IPS-NIHi7 (cell line): ENCODE results near the gene FOXD2.

Experiments used
- DNase-seq: peaks from one replicate; pipeline ENCODE4 v3.0.0; 2012; ENCODE audit warnings: mixed read lengths; ENCODE audit errors: extremely low spot score

FOXD2 gene

DNA sequence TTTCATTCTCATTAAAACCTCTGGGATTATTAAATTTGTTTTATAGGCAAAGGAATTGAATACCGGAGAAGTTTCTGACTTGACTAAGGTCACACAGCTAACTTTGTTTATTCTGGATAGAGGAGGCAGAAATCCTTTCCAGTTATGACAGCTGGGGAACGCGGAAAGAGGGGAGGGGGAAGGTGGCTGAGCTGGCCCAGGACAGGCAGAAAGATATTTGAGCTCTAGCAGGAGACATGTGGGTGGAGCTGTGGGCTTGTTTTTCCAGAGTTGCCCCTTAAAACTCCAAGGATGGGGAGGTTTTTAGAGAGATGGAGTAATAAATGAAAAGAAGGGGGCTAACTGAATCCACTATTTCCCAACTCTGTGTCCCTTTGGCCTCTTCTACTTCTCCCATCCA lies 27.8 kb downstream of the FOXD2 start:
- DNase-seq, result no peak

DNA sequence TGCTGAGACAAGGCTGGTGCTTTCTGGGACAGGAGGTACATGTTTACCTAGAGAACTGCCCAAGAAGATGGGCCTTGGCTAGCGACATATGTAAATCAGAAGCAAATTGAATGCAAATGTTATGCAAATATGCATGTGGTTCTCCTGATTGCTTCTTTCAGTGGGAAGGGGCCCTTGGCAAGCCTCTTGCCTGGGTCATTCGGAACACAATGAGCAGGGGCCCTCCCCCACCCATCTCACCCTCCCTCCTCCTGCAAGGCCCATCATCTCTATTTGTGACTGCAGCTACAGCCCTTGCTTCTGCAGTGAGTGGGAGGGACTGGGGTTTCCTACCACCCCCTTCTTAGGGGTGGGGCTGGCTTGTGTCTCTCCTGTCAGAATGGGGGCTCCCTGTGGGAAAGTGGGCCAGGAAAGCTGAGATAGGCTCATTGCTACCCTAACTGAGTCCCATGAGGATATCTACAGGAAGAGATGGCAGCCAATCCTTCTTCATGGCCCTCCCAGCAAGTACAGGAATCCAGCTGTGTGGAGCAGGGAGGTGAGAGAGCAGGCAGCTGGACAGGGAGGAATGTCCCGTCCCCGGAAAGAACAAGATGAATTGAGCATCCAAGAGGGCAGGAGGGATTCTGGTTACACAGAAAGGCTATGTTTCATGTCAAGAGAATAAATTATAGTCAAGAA lies 31.0 kb downstream of the FOXD2 start:
- no peak for DNase-seq

DNA sequence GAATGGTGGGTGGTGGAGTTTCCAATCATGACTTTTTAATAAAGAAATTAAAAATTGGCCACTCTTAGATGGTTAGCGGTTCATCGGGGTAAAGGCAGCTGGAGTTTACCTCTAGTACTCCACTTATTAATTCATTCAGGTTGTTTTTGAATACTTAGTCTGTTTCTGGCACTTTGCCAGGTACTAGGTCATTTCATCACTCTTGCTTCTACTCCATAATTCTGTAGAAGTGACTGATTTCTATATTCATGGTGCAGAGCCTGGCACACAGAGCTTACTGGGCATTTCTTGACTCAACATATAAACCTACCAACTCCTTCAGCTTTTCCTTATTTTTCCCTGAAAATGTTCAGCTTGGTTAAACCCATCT lies 31.5 kb downstream of the FOXD2 start:
- DNase-seq, result no peak

DNA sequence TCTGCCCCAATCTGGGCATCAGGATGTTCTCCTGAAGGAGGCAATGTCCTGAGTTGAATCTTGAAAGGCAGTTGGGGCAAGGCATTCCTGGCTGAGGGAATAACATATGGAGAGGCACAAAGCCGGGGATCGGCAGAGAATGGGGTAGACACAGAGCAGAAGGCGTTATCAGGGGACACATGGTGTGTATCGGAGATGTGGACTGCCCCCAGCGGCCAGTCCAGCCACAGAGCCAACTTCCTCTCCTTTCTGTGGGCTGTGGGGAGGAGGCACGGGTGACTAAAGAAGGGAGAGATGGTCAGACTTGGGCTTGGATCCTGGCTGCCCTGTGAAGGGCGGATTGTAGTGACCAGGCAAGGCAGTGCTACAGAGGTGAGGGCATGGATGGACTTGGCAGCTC lies 32.1 kb downstream of the FOXD2 start:
- no peak for DNase-seq

DNA sequence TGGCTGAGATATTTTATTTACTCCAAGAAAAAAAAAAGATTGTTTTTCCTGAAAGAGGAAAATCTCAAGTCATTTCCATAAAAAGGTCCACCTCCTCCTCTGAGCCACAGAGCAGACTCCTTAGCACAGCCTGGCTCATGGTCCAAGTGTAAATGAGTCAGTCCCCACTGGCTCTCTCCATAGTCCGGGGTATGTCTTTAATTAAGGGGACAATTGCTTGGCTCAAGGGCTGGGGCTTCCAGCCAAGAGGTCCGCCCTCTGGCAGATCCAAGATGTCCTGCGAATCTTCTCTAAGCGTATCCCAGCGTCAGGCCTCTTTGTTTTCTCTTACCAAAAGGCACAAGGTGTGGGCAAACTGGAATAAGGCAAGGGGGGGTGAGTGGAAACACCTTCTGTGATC lies 33.3 kb downstream of the FOXD2 start:
- no peak for DNase-seq

DNA sequence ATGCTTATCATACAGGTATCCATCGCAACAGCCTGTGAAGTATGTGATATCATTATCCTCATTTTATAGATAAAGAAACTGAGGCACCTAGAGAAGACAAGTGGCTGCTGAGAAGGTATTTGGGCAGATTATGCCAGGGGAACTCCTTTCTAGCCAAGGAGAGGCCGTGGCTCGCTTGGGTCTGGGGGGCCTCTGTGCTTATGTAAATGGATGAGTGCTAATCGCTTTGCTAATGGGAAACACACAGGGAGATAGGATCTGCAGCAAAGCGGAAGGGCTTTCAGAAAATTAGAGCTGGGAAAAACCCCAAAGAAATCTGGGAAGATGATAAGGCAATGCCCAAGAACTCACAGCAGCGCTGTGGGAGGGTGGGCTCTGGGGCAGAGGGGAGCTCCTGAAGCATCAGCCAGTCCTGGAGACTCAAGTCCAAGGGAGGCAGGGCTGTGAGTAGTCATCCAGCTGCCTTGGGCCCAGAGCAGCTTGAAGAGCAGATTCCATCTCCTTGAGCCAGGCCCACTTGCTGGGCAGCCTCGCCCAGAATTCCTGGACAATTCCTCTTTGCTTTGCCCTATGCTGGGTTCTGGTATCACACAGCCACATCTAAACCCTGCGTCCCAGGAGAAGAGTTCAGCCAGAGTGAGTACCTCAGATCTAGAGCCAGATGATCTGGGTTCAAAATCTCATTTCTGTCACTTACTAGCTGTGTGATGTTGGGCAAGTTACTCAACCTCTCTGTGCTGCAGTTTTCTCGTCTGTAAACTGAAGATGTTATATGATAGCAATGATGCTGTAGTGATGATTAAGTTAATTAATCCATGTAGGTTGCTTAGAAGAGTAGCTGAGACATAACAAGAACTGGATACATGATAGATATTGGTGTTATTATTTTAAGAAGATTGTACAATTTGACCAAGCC lies 36.7 kb downstream of the FOXD2 start:
- DNase-seq, result no peak

DNA sequence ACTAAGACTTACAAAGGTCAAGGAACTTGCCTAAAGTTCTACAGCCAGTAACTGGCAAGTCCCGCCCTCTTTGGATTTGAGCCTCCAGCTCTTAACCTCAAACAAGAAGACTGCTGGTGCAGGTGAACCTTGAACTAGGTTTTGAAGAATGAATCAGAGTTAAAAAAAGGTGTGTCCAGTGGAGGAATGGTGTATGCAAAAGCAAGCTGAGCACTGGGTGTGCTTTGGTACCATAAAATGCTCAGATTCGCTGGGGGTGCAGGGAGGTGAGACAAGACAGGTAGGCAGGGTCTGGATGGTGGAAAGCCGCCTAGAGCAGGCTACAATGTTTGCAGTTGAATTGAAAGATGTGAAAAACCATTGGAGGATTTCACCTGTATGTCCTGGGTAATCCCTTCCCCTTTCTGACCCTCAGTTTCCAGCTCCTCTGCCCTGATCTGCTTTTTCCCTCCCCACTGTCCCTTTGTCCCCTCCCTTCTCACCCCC lies 39.8 kb downstream of the FOXD2 start:
- DNase-seq, result no peak

DNA sequence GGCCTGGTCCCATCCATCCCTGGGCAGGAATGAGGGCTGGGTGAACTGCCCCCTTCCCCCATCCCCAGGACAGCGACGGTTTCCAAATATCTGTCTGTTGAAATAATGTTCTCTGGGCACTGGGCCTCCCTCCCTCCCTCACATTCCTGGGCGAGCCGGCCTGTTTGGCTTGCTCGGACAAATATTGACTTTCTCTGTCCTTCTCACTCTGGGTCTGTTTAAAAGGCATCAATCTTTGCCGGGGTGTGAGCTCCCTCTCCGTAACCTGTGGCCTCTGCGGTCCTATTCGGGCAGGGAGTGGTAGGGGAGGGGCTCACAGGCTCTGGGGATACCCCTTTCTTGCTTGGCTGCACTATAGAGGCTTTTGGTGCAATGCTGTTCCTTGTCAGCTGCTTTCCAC lies 40.2 kb downstream of the FOXD2 start:
- no peak for DNase-seq

DNA sequence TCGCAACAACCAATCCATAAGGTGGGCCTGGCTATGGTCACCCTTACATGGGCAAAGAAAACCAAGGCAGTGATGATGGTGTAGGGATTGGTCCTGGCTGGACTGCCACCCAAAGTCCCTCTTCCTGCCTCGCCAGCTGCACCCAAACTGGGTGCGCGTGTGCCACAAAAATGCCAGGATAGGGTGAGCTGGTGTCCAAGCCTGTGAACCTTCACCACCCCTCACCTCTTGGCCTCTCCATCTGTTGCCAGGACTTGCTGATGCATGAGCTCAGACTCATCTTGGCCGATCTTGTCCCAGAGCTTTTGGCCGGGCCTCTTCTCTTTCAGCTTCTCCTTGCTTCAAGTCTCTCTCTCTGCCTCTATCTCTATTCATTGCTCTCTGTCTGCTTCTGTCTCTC lies 41.8 kb downstream of the FOXD2 start:
- no peak for DNase-seq

DNA sequence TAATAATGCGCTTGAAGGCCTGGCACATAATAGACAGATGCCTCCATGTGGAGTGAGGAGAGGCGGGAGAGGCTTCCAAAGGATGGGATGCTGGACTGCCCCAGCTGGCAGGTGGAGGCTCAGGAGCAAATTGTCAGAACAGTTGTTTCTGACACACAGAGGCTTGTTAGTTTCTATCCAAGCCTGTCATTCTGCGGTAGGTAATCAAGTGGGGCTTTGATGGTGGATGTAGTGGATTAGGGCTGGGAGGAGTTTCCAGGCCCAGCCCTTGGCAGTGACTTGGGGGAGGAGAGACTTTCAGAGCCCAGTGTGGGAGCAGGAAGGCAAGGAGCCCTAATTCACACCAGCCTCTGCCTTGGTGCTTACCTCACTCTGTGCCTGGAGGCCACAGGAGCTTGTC lies 44.1 kb downstream of the FOXD2 start:
- DNase-seq, result no peak

DNA sequence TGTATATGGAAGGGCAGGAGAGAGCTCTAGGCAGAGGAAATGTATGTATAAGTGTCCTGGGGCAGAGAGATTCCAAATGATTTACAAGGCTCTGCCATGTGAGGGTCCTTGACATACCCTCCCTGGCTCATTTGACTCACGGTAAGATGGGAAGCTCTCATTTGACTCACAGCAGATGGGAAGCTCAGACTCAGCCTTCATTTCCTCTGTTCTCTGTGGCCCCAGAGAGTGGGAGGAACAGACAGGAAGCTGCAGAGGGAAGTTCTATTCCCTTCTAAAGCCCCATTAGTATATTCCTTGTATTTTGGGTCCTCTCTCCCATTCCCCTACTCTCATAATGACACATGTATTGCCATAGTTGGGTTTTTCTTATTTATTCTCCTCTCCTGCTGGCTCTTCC lies 44.9 kb downstream of the FOXD2 start:
- no peak for DNase-seq

DNA sequence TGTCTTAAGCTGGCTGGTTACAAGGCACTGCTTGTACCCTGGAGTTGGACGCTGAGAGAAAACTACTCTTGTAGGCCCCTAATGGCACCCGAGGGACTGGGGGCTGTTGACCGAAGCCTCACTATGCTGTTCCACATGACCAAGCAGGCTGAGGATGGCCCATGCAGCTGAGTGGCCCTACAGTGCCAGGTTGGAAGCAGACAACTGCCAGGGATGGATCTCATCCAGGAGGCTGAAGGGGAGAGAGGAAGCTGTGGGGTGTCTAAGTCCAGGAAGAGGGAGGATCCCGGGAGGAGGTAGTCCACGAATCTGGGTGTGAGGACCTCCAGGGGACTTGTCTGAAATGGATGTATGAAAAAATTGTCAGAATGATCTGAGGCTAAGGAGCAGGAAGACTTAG lies 45.8 kb downstream of the FOXD2 start:
- no peak for DNase-seq

DNA sequence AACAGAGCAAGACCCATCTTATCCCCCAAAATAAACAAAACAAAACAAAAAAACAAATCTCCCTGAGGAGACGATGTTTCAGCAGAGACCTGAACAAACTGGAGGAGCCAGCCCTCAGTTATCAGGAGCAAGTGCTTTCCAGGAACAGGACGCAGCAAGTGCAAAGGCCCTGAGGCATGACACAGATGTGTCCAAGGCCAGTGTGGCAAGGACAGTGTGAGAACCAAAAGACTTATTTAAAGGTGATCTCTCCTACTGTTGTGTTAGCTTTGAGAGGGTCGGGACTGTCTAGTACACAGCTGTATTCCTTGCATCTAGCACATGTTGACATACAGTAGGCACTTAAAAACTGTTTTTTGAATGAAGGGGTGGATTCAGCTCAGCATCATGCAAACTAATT lies 48.0 kb downstream of the FOXD2 start:
- DNase-seq, result no peak

DNA sequence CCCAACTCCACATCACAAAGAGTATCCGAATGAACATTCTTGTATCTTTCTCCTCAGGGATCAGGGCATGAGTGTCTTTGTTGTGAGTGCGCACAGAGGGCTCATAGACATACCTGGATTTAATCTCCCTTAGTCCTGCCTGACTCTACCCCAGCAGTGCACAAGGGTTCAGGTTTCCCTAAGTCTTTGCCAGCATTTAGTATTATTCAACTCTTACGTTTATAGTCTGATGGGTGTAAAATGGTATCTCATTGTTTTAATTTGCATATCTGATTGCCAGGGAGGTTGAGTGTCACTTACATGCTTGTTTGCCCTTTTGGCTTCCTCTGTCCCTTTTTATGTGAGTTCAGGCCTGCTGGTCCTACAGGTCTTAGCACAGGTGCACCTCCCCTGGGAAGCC lies 49.5 kb downstream of the FOXD2 start:
- DNase-seq, result no peak

DNA sequence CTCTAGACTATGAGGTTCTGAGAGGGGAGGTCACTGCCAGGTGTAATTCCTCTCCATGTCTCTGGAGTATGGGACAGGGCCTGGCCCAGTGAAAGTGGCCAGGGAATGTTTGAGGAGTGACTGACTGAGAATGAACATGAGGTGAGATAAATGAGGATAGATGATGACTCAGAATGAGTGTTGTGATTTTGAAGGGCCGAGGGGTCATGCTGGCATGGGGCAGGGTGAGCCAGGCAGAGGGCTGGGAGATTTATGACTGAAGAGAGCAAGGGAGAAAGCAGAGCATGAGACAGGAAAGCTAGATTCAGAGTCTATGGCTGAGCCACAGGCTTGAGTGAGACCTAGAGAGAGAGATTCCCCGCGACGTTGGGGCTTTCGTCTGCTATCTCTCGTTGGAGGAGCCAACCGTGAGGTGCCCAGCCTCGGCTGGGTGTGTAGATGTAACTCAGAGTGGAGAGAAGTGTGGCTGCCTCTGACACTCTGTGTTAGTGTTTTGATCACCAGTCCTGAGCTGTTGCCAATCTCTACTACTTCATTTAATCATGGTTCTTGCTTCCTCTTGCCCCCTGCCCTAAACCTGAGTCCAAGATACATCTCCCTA lies 50.1 kb downstream of the FOXD2 start:
- no peak for DNase-seq
